Subcutaneous abdominal adipose tissue (tissue), 5 donors: ENCODE results near the gene MDM4.

Source experiments
- H3K27ac ChIP-seq: one replicate; pipeline ENCODE4 v1.7.0; 2013; ENCODE audit warnings: low read depth, mild to moderate bottlenecking, inconsistent platforms, low read length, moderate library complexity
- H3K27me3 ChIP-seq, 5 donors: one replicate each; pipeline ENCODE4 v1.7.0; 2013; ENCODE audit warnings: low read length in 5 of 5, inconsistent platforms in 1 of 5; ENCODE audit not compliant: control insufficient read depth in 5 of 5, insufficient read depth in 4 of 5
- H3K36me3 ChIP-seq, 5 donors: one replicate each; pipeline ENCODE4 v1.7.0; 2013; ENCODE audit warnings: low read length in 5 of 5; ENCODE audit not compliant: control insufficient read depth in 5 of 5, insufficient read depth in 5 of 5
- H3K4me1 ChIP-seq, 5 donors: one replicate each; pipeline ENCODE4 v1.7.0; 2013; ENCODE audit warnings: low read length in 5 of 5, mild to moderate bottlenecking in 3 of 5, moderate library complexity in 1 of 5; ENCODE audit not compliant: control insufficient read depth in 5 of 5, insufficient read depth in 5 of 5
- H3K4me3 ChIP-seq, 5 donors: one replicate each; pipeline ENCODE4 v1.7.0; 2013; ENCODE audit warnings: low read length in 5 of 5, low read depth in 1 of 5
- H3K9ac ChIP-seq, 5 donors: one replicate each; pipeline ENCODE4 v1.7.0; 2013; ENCODE audit warnings: low read length in 5 of 5, mild to moderate bottlenecking in 4 of 5, moderate library complexity in 3 of 5
- H3K9me3 ChIP-seq, 5 donors: one replicate each; pipeline ENCODE4 v1.7.0; 2013; ENCODE audit warnings: low read length in 5 of 5; ENCODE audit not compliant: control insufficient read depth in 5 of 5
- donor health status: healthy.
- donor health status: healthy.
- donor health status: healthy.
- donor health status: healthy.
- donor health status: healthy.

MDM4 gene

DNA sequence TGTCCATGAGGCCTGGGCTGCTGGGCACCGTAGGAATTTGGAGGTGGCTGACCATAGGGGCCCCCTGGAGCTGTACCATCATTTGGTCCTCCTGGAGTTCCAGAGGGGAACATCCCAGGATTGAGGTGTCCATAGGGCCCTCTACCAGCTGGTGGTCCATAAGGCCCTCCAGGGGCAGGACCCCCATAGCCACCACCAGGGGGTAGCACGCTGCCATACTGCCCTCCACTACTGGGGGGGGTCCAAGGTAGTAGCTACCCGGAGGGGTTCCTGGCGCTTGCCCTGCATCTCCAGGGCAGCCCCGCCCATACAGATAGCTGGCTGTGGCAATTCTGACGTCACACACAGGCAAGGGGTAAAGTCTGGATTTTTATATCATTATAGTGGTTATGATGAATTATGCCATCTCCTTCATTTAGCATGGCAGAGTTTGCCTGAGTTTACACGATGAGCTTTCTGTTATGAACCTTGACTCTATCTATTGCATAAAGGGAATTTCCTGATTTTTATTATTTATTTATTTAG, 13.2 kb downstream of the MDM4 start:
- peaks cover 38 to 91% (median 71%) of the 10 kb centered on the region in 5 donors for H3K36me3 ChIP-seq
- no peaks in the 10 kb centered on the region for H3K9me3 ChIP-seq
- no peak overlapping the region for H3K4me3 ChIP-seq
- no peaks in the 10 kb centered on the region for H3K27me3 ChIP-seq
- H3K27ac ChIP-seq: no peak overlapping the region
- no peaks in the 10 kb centered on the region for H3K4me1 ChIP-seq
- H3K9ac ChIP-seq: no peak overlapping the region

GRCh38 chr1:204530932-204531331, 14.7 kb downstream of the MDM4 start:
- no peak overlapping the region for H3K27ac ChIP-seq
- no peaks in the 10 kb centered on the region for H3K4me1 ChIP-seq
- H3K27me3 ChIP-seq: no peaks in the 10 kb centered on the region
- H3K9ac ChIP-seq: no peak overlapping the region
- no peak overlapping the region for H3K4me3 ChIP-seq
- H3K9me3 ChIP-seq: no peaks in the 10 kb centered on the region
- H3K36me3 ChIP-seq: peaks cover 29 to 89% (median 68%) of the 10 kb centered on the region in 5 donors

GRCh38 chr1:204532832-204533231, 16.6 kb downstream of the MDM4 start:
- Histone ChIP-seq H3K4me3 (no peak overlapping the region), H3K9me3 (no peaks in the 10 kb centered on the region), H3K36me3 (peaks cover 37 to 78% (median 66%) of the 10 kb centered on the region in 5 donors), H3K27ac (no peak overlapping the region), H3K27me3 (no peaks in the 10 kb centered on the region), H3K9ac (no peak overlapping the region), H3K4me1 (no peaks in the 10 kb centered on the region)

DNA sequence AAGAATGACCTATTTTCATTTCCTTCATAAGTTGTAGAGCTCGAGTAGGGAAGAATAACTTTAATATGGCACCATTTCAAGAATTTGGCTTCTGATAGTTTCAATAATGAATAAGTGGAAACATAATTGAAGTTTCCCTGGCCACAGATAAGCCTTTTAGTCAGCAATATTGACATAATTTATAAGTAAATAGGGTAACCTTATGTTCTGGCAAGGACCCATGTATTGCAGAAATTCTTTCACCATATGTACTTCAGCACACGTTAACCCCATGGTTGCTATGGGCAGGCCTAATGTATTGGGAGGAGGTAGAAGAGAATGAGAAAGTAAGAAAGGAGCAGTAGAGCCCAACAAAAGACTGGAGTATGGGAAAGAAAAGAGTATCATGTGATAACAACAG, 25.4 kb downstream of the MDM4 start:
- Histone ChIP-seq H3K9ac (no peak overlapping the region), H3K27me3 (no peaks in the 10 kb centered on the region), H3K4me3 (no peak overlapping the region), H3K9me3 (no peaks in the 10 kb centered on the region), H3K27ac (no peak overlapping the region), H3K36me3 (peaks cover 59 to 91% (median 80%) of the 10 kb centered on the region in 5 donors), H3K4me1 (no peaks in the 10 kb centered on the region)

- Histone ChIP-seq H3K4me3 (no peak overlapping the region), H3K4me1 (no peaks in the 10 kb centered on the region), H3K9me3 (no peaks in the 10 kb centered on the region), H3K27me3 (no peaks in the 10 kb centered on the region), H3K9ac (no peak overlapping the region), H3K36me3 (peaks cover 68 to 95% (median 87%) of the 10 kb centered on the region in 5 donors), H3K27ac (no peak overlapping the region)
These were observed 28.1 kb downstream of the MDM4 start for GRCh38 chr1:204544321-204544720.

- no peak overlapping the region for H3K27ac ChIP-seq
- H3K4me1 ChIP-seq: no peaks in the 10 kb centered on the region
- no peaks in the 10 kb centered on the region for H3K9me3 ChIP-seq
- peaks cover 74 to 96% (median 89%) of the 10 kb centered on the region in 5 donors for H3K36me3 ChIP-seq
- H3K9ac ChIP-seq: no peak overlapping the region
- H3K4me3 ChIP-seq: no peak overlapping the region
- H3K27me3 ChIP-seq: no peaks in the 10 kb centered on the region
These were observed 29.0 kb downstream of the MDM4 start for GRCh38 chr1:204545202-204545601.

DNA sequence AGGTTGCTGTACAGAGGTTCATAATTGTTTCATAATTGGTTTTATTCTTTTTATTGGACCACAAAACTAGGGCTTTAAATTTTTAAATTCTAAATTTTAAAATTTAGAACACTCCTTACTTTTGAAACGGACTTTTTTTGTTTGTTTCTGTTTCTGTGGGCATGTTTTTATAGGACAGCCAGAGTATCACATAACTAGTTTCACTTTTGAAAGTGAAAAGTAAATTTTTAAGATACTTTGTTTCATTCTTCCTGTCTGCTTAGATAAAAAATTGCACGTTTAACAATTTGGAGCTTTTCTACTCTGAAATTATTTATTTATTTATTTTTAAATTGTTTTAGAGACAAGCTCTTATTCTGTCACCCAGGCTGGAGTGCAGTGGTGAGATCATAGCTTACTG, 29.7 kb downstream of the MDM4 start:
- no peaks in the 10 kb centered on the region for H3K27me3 ChIP-seq
- H3K4me3 ChIP-seq: no peak overlapping the region
- no peaks in the 10 kb centered on the region for H3K9me3 ChIP-seq
- H3K9ac ChIP-seq: no peak overlapping the region
- peaks cover 72 to 96% (median 90%) of the 10 kb centered on the region in 5 donors for H3K36me3 ChIP-seq
- no peak overlapping the region for H3K27ac ChIP-seq
- no peaks in the 10 kb centered on the region for H3K4me1 ChIP-seq

GRCh38 chr1:204548265-204548664, 32.1 kb downstream of the MDM4 start:
- peaks cover 59 to 87% (median 77%) of the 10 kb centered on the region in 5 donors for H3K36me3 ChIP-seq
- H3K9ac ChIP-seq: no peak overlapping the region
- no peaks in the 10 kb centered on the region for H3K27me3 ChIP-seq
- H3K9me3 ChIP-seq: no peaks in the 10 kb centered on the region
- H3K4me3 ChIP-seq: no peak overlapping the region
- H3K4me1 ChIP-seq: no peaks in the 10 kb centered on the region
- H3K27ac ChIP-seq: no peak overlapping the region

DNA sequence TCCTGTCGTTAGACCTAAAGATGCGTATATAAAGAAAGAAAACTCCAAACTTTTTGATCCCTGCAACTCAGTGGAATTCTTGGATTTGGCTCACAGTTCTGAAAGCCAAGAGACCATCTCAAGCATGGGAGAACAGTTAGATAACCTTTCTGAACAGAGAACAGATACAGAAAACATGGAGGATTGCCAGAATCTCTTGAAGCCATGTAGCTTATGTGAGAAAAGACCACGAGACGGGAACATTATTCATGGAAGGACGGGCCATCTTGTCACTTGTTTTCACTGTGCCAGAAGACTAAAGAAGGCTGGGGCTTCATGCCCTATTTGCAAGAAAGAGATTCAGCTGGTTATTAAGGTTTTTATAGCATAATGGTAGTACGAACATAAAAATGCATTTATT, 33.1 kb downstream of the MDM4 start:
- no peaks in the 10 kb centered on the region for H3K4me1 ChIP-seq
- H3K9ac ChIP-seq: no peak overlapping the region
- no peaks in the 10 kb centered on the region for H3K9me3 ChIP-seq
- no peaks in the 10 kb centered on the region for H3K27me3 ChIP-seq
- no peak overlapping the region for H3K27ac ChIP-seq
- H3K36me3 ChIP-seq: peaks cover 49 to 81% (median 72%) of the 10 kb centered on the region in 5 donors
- H3K4me3 ChIP-seq: no peak overlapping the region

DNA sequence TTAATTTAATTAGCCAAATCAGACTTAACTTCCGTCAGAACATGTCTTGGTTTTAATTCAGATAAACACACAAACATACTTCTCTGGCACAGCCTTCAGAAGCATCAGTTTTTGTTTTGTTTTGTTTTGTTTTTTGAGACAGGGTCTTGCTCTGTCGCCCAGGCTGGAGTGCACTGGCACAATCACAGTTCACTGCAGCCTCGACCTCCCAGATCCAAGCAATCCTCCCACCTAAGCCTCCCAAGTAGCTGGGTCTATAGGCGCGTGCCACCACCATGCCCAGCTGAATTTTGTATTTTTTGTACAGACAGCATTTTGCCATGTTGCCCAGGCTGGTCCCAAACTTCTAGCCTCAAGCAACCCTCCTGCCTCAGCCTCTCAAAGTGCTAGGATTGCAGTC, 34.7 kb downstream of the MDM4 start:
- Histone ChIP-seq H3K4me3 (no peak overlapping the region), H3K9ac (no peak overlapping the region), H3K27ac (no peak overlapping the region), H3K9me3 (no peaks in the 10 kb centered on the region), H3K36me3 (peaks cover 39 to 72% (median 59%) of the 10 kb centered on the region in 5 donors), H3K27me3 (no peaks in the 10 kb centered on the region), H3K4me1 (no peaks in the 10 kb centered on the region)
